GM23338 (cell line): ENCODE results near the gene C10orf90. TPM values are rescaled to one million over a fixed set of nuclear protein-coding genes. Genes with fewer than 3 reads are reported as not detected.

Source experiments
- ATAC-seq: fragments of 200-7000 bp; cut with Tn5 transposase; 3 replicates; pipeline ENCODE4 v1.9.1; 2020
- DNase-seq: peaks from one replicate; pipeline ENCODE4 v3.0.0-alpha.2; 2015; ENCODE audit warnings: low spot score
- H2AFZ ChIP-seq: fragments of 200-600 bp; sonication (generic); 2 replicates; pipeline ENCODE4 v1.8.0; 2016; ENCODE audit warnings: antibody characterized with exemption, mild to moderate bottlenecking, moderate library complexity
- H3F3A ChIP-seq: fragments of 200-600 bp; sonication (generic); replicated peaks from 2 replicates; pipeline ENCODE4 v1.8.0; 2017; ENCODE audit warnings: antibody characterized with exemption, mixed run types, low read depth
- H3K27ac ChIP-seq: fragments of 200-600 bp; sonication (generic); 2 replicates; pipeline ENCODE4 v1.6.1; 2016; ENCODE audit warnings: low read depth
- H3K27me3 ChIP-seq: fragments of 200-600 bp; sonication (generic); 2 replicates; pipeline ENCODE4 v1.8.0; 2016; ENCODE audit warnings: mild to moderate bottlenecking, mixed run types, moderate library complexity; ENCODE audit not compliant: insufficient read depth
- H3K36me3 ChIP-seq: fragments of 200-600 bp; sonication (generic); 2 replicates; pipeline ENCODE4 v1.8.0; 2016; ENCODE audit warnings: mild to moderate bottlenecking; ENCODE audit not compliant: insufficient read depth
- H3K4me1 ChIP-seq: fragments of 200-600 bp; sonication (generic); 2 replicates; pipeline ENCODE4 v1.8.0; 2016; ENCODE audit warnings: mild to moderate bottlenecking, moderate library complexity; ENCODE audit not compliant: insufficient read depth
- H3K4me2 ChIP-seq: fragments of 200-600 bp; sonication (generic); 2 replicates; pipeline ENCODE4 v1.7.1; 2017; ENCODE audit warnings: mixed run types
- H3K4me3 ChIP-seq: fragments of 200-600 bp; sonication (generic); 2 replicates; pipeline ENCODE4 v1.6.1; 2016; ENCODE audit warnings: mixed run types
- H3K79me2 ChIP-seq: fragments of 200-600 bp; sonication (generic); replicated peaks from 2 replicates; pipeline ENCODE4 v1.8.0; 2017; ENCODE audit warnings: mild to moderate bottlenecking; ENCODE audit not compliant: insufficient read depth
- H3K9me2 ChIP-seq: fragments of 200-600 bp; sonication (generic); 2 replicates; pipeline ENCODE4 v1.8.0; 2017; ENCODE audit not compliant: insufficient read depth
- H4K20me1 ChIP-seq: fragments of 200-600 bp; sonication (generic); replicated peaks from 2 replicates; pipeline ENCODE4 v1.8.0; 2017; ENCODE audit warnings: mild to moderate bottlenecking; ENCODE audit not compliant: insufficient read depth
- H3K27ac Mint-ChIP-seq: 2 replicates; pipeline ENCODE4 v1.8.0; 2020; ENCODE audit warnings: inconsistent platforms, mild to moderate bottlenecking, moderate library complexity, mixed read lengths
- H3K27me3 Mint-ChIP-seq: 3 replicates; pipeline ENCODE4 v1.8.0; 2022; ENCODE audit warnings: low read depth, mild to moderate bottlenecking, moderate library complexity, mixed read lengths, inconsistent platforms; ENCODE audit not compliant: insufficient read depth, poor library complexity
- H3K36me3 Mint-ChIP-seq: 3 replicates; pipeline ENCODE4 v1.8.0; 2021; ENCODE audit warnings: low read depth, mild to moderate bottlenecking, inconsistent platforms, moderate library complexity, mixed read lengths
- H3K4me1 Mint-ChIP-seq: 3 replicates; pipeline ENCODE4 v1.8.0; 2020; ENCODE audit warnings: mild to moderate bottlenecking, inconsistent platforms, mixed read lengths
- H3K4me3 Mint-ChIP-seq: 3 replicates; pipeline ENCODE4 v1.8.0; 2021; ENCODE audit warnings: moderate library complexity, mild to moderate bottlenecking, inconsistent platforms, mixed read lengths
- H3K9me3 Mint-ChIP-seq: 3 replicates; pipeline ENCODE4 v1.8.0; 2020; ENCODE audit warnings: moderate library complexity, mild to moderate bottlenecking, inconsistent platforms, mixed read lengths
- CTCF ChIP-seq, 2 experiments: fragments of 200-600 bp in 1 of 2; sonication (generic) in 1 of 2; conservative IDR thresholded peaks; 2 replicates each; pipeline versions ENCODE4 v1.5.1 to v1.6.1; 2016 to 2017; ENCODE audit warnings: antibody characterized with exemption in 2 of 2, low read depth in 2 of 2, mild to moderate bottlenecking in 2 of 2, moderate library complexity in 1 of 2
- ETS1 ChIP-seq: IDR thresholded peaks from 2 replicates; pipeline ENCODE4 v1.6.1; 2016; ENCODE audit warnings: antibody characterized with exemption
- EZH2phosphoT487 ChIP-seq: fragments of 200-600 bp; sonication (generic); IDR thresholded peaks from one replicate; pipeline ENCODE4 v1.8.1; 2018; ENCODE audit warnings: antibody characterized with exemption; ENCODE audit not compliant: unreplicated experiment
- JUNB ChIP-seq: IDR thresholded peaks from one replicate; pipeline ENCODE4 v1.6.1; 2016; ENCODE audit warnings: antibody characterized with exemption; ENCODE audit not compliant: unreplicated experiment
- NANOG ChIP-seq: IDR thresholded peaks from 2 replicates; pipeline ENCODE4 v1.6.1; 2016; ENCODE audit warnings: antibody characterized with exemption, borderline replicate concordance
- POLR2AphosphoS5 ChIP-seq: IDR thresholded peaks from 2 replicates; pipeline ENCODE4 v1.6.1; 2016; ENCODE audit warnings: antibody characterized with exemption, low read depth
- ZNF114 ChIP-seq: fragments of 250-450 bp; sonication (Bioruptor Pico); IDR thresholded peaks from 2 replicates; pipeline ENCODE4 v1.5.0; 2020; ENCODE audit warnings: mild to moderate bottlenecking, moderate library complexity
- ZNF331 ChIP-seq: fragments of 250-450 bp; sonication (Bioruptor Pico); IDR thresholded peaks from 2 replicates; pipeline ENCODE4 v1.5.0; 2020; ENCODE audit warnings: low read depth, mild to moderate bottlenecking, moderate library complexity
- ZNF462 ChIP-seq: fragments of 250-450 bp; sonication (Bioruptor Pico); IDR thresholded peaks from 2 replicates; pipeline ENCODE4 v1.5.0; 2020; ENCODE audit warnings: mild to moderate bottlenecking, moderate library complexity
- polyA plus RNA-seq: library from polyadenylated mRNA; unstranded; fragments of >200 nt; fragmentation: Nextera tagmentation; extraction: Ambion mirVana; gene quantifications from 2 replicates; pipeline ENCODE4 v1.2.1, GENCODE V29; 2016
- total RNA-seq: library from RNA; depleted of rRNA; stranded (reverse); fragments of >200 nt; shearing (Covaris generic); gene quantifications from 2 replicates; pipeline ENCODE4 v1.2.3, GENCODE V29; 2014

C10orf90 gene
- total and polyA plus RNA-seq, 2 experiments from 2014 or later: 0.76 to 0.97 TPM

GRCh38 chr10:126405239-126405775 is 265.2 kb downstream of the C10orf90 start:
- Mint-ChIP-seq H3K4me1 (peaks cover 5% of the 10 kb centered on the region), H3K27ac (no peak overlapping the region), H3K36me3 (no peaks in the 10 kb centered on the region), H3K27me3 (peaks cover 6% of the 10 kb centered on the region), H3K9me3 (no peaks in the 10 kb centered on the region), H3K4me3 (no peak overlapping the region)
- ATAC-seq (no peak; the same call in 2 of the 3 replicates), DNase-seq (no peak)
- Histone ChIP-seq H2AFZ (no peak overlapping the region), H3K4me1 (no peaks in the 10 kb centered on the region), H4K20me1 (no peaks in the 10 kb centered on the region), H3K79me2 (no peaks in the 10 kb centered on the region), H3K4me3 (no peak overlapping the region), H3K9me2 (no peaks in the 10 kb centered on the region), H3K27ac (no peak overlapping the region), H3K36me3 (no peaks in the 10 kb centered on the region), H3K27me3 (no peaks in the 10 kb centered on the region), H3F3A (no peaks in the 10 kb centered on the region), H3K4me2 (no peak overlapping the region)
- TF ChIP-seq ETS1 (no peak), ZNF462 (CRISPR knock-in tag) (no peak), CTCF (conservative IDR thresholded peaks at IDR 0.05; ENCODE audit: low read depth in 2 of 2) (no peak), EZH2phosphoT487 (no peak), ZNF331 (CRISPR knock-in tag) (no peak), POLR2AphosphoS5 (no peak), JUNB (no peak), ZNF114 (CRISPR knock-in tag) (no peak), NANOG (no peak)
